Upper lobe of left lung (tissue), 4 donors: ENCODE measurements around the gene PTPN5.

Experiments used
- CTCF ChIP-seq, 6 experiments: fragments of 450-650 bp in 4 of 6; fragments of 200-600 bp in 2 of 6; sonication (generic) in 2 of 6; IDR thresholded peaks; one replicate each; pipeline ENCODE4 v1.5.1; 2016 to 2019; ENCODE audit warnings: antibody characterized with exemption in 6 of 6
- EP300 ChIP-seq, 4 donors: sonication (generic); formaldehyde crosslinking; IDR thresholded peaks; one replicate each; pipeline ENCODE4 v1.5.1; 2017; ENCODE audit warnings: antibody characterized with exemption in 4 of 4, control low read depth in 2 of 4
- POLR2A ChIP-seq, 4 donors: fragments of 450-650 bp; IDR thresholded peaks; one replicate each; pipeline ENCODE4 v1.5.1; 2016 to 2017; ENCODE audit warnings: antibody characterized with exemption in 4 of 4, mild to moderate bottlenecking in 2 of 4

- TF ChIP-seq POLR2A (IDR thresholded peaks at IDR 0.05) = no peak
- no peak for TF ChIP-seq CTCF (IDR thresholded peaks at IDR 0.05)
- no peak for TF ChIP-seq EP300 (IDR thresholded peaks at IDR 0.05)
These were observed 62.9 kb downstream of the PTPN5 start for GRCh38 chr11:18728658-18729057.
